Activated CD8-positive, alpha-beta memory T cell treated with anti-CD3 and anti-CD28 coated beads for 48 hours (primary cell): ENCODE data around the gene UNC79.

ENCODE experiments used
- DNase-seq, 3 experiments: peaks; one replicate each; pipeline ENCODE4 v3.0.0-alpha.2; 2020; ENCODE audit warnings: low read depth in 2 of 3, low spot score in 2 of 3

UNC79 gene

GRCh38 chr14:93705513-93706156 is 274.9 kb downstream of the UNC79 start:
- no peak for DNase-seq

DNA sequence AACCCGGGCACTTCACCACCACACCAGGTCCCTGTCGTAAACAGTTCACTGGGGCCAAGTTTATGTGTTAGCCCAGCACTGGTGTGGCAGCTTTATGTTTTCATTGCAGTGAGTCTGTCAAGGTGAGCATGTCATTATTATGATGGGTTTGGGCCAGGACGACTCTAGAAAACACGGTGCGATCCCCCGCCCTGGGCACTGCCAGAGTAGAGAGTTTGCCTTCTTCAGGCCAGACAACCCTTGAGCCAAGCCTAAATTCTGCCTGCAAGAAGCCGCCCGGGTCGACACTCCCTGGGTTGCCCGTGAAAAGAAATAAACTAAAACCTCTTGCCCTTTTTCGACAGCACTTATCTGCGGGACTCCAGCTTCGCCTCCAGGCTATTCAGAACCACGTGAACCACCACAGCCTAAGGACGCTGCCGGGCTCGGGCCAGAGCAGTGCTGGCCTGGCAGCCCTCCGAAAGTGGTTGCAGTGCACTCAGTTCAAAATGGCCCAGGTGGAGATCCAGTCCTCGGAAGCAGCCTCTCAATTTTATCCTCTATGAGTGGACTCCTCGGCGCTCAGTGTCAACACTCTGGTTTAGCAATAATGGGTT is 275.7 kb downstream of the UNC79 start:
- no peak for DNase-seq

GRCh38 chr14:93707475-93707874 is 276.7 kb downstream of the UNC79 start:
- DNase-seq = no peak

- no peak for DNase-seq
Observed at GRCh38 chr14:93708311-93708734, 277.6 kb downstream of the UNC79 start.

GRCh38 chr14:93708800-93709199 is 278.1 kb downstream of the UNC79 start:
- DNase-seq = no peak

DNA sequence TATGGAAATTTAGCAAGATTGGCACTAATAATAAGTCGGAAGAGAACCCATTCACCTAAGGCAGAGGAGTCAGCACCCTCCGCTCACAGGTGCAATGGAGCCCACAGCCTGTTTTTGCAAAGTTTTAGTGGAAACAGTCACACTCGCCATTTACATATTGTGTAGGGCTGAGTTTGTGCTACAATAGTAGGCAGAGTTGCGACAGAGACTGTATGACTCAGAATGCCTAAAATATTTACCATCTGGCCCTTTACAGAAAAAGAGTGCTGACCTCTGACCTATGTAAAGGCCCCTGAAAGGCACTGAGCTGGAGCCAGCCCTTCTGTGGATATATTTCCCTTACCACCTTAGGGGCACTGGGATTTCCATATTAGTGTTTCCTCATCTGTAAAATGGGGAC is 278.5 kb downstream of the UNC79 start:
- no peak for DNase-seq

- no peak for DNase-seq
Observed at GRCh38 chr14:93712079-93712837, 281.5 kb downstream of the UNC79 start.

GRCh38 chr14:93712838-93713724 is 282.3 kb downstream of the UNC79 start:
- DNase-seq = no peak

- DNase-seq = no peak
Observed at GRCh38 chr14:93713726-93714405, 283.1 kb downstream of the UNC79 start.

GRCh38 chr14:93714605-93715004 is 283.9 kb downstream of the UNC79 start:
- no peak for DNase-seq

DNA sequence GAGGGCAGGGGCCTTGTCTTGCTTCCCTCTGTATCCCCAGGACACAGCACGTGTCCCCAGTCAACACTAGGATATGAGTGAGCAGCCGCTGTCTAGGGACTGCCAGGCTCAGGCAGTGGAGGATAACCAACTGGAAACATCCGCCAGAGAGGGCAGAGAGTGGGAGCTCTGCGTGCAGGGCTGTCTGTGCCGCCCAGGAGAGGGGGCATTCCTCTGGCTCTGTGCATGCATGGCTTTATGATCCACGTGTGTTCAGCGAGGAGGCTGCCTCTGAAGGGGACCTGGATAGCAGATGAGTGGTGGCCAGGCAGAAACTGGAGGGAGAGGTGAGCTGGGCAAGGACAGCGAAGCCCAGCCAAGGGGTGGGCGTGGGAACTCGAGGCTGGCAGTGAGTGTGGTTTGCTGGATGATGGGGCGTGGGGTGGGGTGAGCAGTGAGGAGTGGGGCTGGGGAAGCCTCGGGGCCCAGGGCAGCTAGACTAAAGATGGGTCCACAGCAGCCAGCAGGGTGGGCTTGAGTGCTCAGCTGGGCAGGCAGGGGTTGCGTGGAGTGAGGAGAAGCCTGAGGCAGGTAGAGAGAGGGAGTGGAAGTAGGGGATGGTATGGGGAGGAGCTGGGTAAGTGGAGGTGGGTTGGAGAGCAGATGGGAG is 284.7 kb downstream of the UNC79 start:
- no peak for DNase-seq

- no peak for DNase-seq
Observed at GRCh38 chr14:93716002-93716745, 285.4 kb downstream of the UNC79 start.

DNA sequence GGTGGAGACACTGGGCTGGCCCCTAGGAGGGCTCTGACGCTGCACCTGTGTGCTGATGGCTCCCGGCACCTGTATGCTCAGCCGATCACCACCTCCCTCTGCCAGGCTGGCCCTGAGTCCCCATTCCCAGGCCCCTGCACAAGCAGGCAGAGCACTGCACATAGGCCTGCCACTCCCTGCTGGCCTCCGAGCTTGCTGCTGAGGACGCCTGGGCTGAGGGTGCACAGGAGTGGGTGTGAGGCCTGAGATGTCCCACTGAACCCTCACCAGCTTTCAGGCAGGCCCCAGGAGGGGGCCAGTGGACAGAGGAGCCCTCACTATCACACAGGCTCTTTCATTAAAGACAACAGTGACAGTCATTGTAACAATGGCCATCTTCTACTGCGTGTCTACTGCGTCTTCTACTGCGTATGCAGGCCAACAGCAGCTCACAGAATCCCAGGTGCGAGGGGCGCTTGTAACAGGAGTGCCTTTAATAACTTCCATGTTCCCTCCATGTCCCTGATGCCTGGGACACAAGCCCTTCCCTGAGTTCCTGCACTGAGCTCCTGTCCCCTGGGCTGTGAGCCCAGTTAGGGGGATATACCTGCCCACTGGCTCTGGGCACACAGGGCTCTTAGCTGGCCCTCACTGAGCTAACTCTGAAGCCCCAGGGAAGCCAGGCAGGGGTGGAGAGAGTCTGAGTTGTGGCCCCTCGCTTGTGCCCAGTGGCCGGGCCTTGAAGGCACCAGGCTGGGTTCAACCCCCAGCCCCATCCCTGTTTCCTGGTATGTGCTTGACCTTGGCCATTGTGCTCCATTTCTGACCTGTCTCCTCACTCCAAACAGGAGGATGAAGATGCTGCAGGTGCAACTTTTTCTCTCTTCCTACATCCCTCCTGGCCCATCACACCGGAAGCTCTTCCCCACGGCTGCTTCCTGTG is 286.3 kb downstream of the UNC79 start:
- no peak for DNase-seq

- no peak for DNase-seq
Observed at GRCh38 chr14:93717668-93718320, 287.1 kb downstream of the UNC79 start.

GRCh38 chr14:93719256-93719655 is 288.5 kb downstream of the UNC79 start:
- DNase-seq = no peak

DNA sequence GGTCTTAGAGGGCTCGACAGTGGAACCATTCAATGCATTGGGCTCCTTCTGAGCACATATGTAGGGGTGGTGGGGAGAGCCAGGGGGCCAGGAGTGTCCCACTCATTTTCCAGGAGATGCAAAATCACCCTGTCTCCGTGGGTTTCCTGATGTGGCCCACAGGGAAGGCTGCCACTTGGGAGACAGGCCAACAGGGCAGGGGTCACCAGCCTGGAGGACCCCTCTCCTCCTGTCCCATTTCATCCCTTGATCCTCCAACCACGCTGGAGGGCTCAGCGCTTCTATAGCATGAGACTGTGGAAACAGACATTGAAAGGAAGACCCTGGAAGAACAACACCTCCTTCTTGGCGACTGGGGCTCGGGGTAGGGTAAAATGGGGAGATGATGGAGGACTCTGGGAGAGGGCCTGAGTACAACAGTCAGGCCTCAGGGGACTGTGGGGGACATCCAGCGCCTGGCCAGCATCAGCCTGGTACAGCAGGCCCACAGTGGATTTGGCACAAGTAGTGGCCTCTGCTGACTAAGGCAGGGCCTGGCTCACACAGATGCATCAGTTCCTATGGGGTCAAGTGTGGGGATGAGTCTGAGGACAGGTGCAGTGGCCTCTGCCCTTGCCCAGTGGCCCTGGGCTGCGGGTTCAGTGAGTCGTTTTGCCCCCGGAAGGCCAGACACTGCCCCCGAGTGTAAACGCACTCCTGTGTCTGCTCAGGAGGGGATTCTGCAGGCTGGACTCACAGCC is 289.5 kb downstream of the UNC79 start:
- no peak for DNase-seq

DNA sequence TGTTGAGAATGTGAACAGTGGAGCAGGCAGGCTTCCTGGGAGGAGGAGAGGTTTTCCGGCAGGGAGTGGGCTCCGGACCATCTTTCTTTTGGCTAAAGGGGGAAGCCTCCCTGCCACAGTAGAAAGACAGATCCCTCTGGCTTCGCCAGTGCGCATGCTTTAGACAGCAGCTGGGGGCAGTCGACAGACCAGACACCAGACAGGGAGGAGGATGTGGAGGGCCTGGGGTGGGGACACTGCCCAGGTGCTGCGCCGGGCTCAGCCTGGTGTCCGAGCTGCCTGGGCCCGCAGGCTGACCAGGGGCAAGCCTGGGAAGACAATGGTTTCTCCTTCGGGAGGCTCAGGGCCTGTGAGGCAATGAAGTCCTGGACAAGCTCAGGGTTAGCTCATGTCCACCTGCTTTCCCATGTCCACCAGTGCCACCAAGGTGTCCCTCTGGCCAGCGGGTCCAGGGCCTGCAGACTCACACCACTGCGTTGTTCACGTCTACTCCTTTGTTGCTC is 290.3 kb downstream of the UNC79 start:
- DNase-seq = no peak
